Measurements from ENCODE around the gene STOX1.

- TF ChIP-seq POLR2AphosphoS5 (IDR thresholded peaks at IDR 0.05; ENCODE audit: low read depth, low read length) (no peak), POLR2A (IDR thresholded peaks at IDR 0.05; ENCODE audit: low read depth, low read length) (no peak), TAF1 (IDR thresholded peaks at IDR 0.05; ENCODE audit: low read depth, low read length) (no peak), SPI1 (IDR thresholded peaks at IDR 0.05; ENCODE audit: low read depth, low read length) (no peak), PAX5 (IDR thresholded peaks at IDR 0.05; ENCODE audit: insufficient read depth, low read length, severe bottlenecking) (no peak), POU2F2 (IDR thresholded peaks at IDR 0.05; ENCODE audit: low read depth, low read length) (no peak)
These were observed 29.7 kb downstream of the STOX1 start for GRCh38 chr10:68857005-68857404.
